HG02759 (cell line): ENCODE results near the gene ZACN.

Experiments
- ATAC-seq: cut with Tn5 transposase; IDR thresholded peaks from one replicate; pipeline ENCODE4 v1.9.1; 2021; ENCODE audit warnings: mild to moderate bottlenecking, moderate library complexity; ENCODE audit not compliant: unreplicated experiment

Gene ZACN

GRCh38 chr17:76080768-76081287, 1.8 kb downstream of the ZACN start:
- no peak for ATAC-seq

GRCh38 chr17:76081295-76082210, 2.6 kb downstream of the ZACN start:
- no peak for ATAC-seq

- no peak for ATAC-seq
Measured at GRCh38 chr17:76082326-76083251, 3.6 kb downstream of the ZACN start.

GRCh38 chr17:76083536-76084182, 4.7 kb downstream of the ZACN start:
- no peak for ATAC-seq

- no peak for ATAC-seq
Measured at GRCh38 chr17:76085066-76085730, 6.2 kb downstream of the ZACN start.

- no peak for ATAC-seq
Measured at GRCh38 chr17:76085731-76086366, 6.9 kb downstream of the ZACN start.

GRCh38 chr17:76086384-76086783, 7.4 kb downstream of the ZACN start:
- ATAC-seq = no peak

GRCh38 chr17:76087531-76087930, 8.5 kb downstream of the ZACN start:
- no peak for ATAC-seq

GRCh38 chr17:76088041-76088867, 9.3 kb downstream of the ZACN start:
- no peak for ATAC-seq

GRCh38 chr17:76088868-76089576, 10.0 kb downstream of the ZACN start:
- ATAC-seq = no peak

GRCh38 chr17:76089680-76090516, 10.9 kb downstream of the ZACN start:
- no peak for ATAC-seq

- no peak for ATAC-seq
Measured at GRCh38 chr17:76090517-76091129, 11.6 kb downstream of the ZACN start.

- ATAC-seq = no peak
Measured at GRCh38 chr17:76091526-76092286, 12.7 kb downstream of the ZACN start.

- ATAC-seq = no peak
Measured at GRCh38 chr17:76092526-76093413, 13.8 kb downstream of the ZACN start.

- ATAC-seq = no peak
Measured at GRCh38 chr17:76094046-76094445, 15.1 kb downstream of the ZACN start.
